GM12878 (cell line): ENCODE results near the gene OCLN. TPM values are rescaled to one million over a fixed set of nuclear protein-coding genes. Genes with fewer than 3 reads are reported as not detected.
"Not testable (repeated sequence)": the region's sequence is repeated elsewhere in the genome, so short reads cannot be mapped to it uniquely, and the experiment has no call there.

Experiments used
- ATAC-seq: fragments of 200-7000 bp; cut with Tn5 transposase; 3 replicates; pipeline ENCODE4 v1.9.1; 2020; ENCODE audit warnings: mild to moderate bottlenecking, moderate library complexity
- BruUV-seq: library from RNA; stranded (reverse); fragments of 400-500 nt; replicated peaks from 2 replicates; lab custom pipeline; 2021; lab: Mats Ljungman, UMichigan
- CTCF ChIA-PET: fragments of 300-600 bp; sonication (Branson Sonifier 250); formaldehyde crosslinking; extraction: SDS; loops from one replicate; lab custom pipeline; 2021; ENCODE audit warnings: inconsistent platforms; lab: Yijun Ruan, JAX
- POLR2A ChIA-PET: fragments of 350-600 bp; formaldehyde crosslinking; extraction: SDS; loops from one replicate; lab custom pipeline; 2021; ENCODE audit warnings: inconsistent platforms; lab: Charles Lee
- RAD21 ChIA-PET: fragments of 300-600 bp; sonication (Branson Sonifier 250); formaldehyde crosslinking; loops from one replicate; lab custom pipeline; 2023; ENCODE audit warnings: antibody characterized with exemption; ENCODE audit not compliant: unreplicated experiment; lab: Charles Lee
- SMC1A ChIA-PET: fragments of 300-600 bp; sonication (Branson Sonifier 250); formaldehyde crosslinking; loops from one replicate; lab custom pipeline; 2023; ENCODE audit not compliant: unreplicated experiment, uncharacterized antibody; lab: Charles Lee
- DNase-seq: peaks from one replicate; pipeline ENCODE4 v3.0.0-alpha.2; 2011; ENCODE audit warnings: low read depth, low spot score
- FAIRE-seq: peaks from 3 replicates; lab custom pipeline; 2011; peaks lifted over from hg19 to GRCh38; lab: Jason Lieb, UNC
- H2AFZ ChIP-seq: 2 replicates; pipeline ENCODE4 v1.6.0; 2011; ENCODE audit warnings: low read depth, low read length, control low read depth; ENCODE audit not compliant: control insufficient read depth
- H3K27ac ChIP-seq: 2 replicates; pipeline ENCODE4 v1.5.1; 2011; ENCODE audit warnings: control low read depth; ENCODE audit not compliant: control insufficient read depth, insufficient read depth
- H3K27me3 ChIP-seq, 2 experiments: replicated peaks in 1 of 2; 2 replicates each; pipeline versions ENCODE4 v1.6.0 to v1.6.1; 2011; ENCODE audit warnings: low read length in 1 of 2; ENCODE audit not compliant: control insufficient read depth in 2 of 2, insufficient read depth in 2 of 2
- H3K36me3 ChIP-seq, 2 experiments: 2 replicates each; pipeline ENCODE4 v1.5.1; 2011; ENCODE audit warnings: low read length in 1 of 2; ENCODE audit not compliant: control insufficient read depth in 2 of 2, insufficient read depth in 2 of 2
- H3K4me1 ChIP-seq: 2 replicates; pipeline ENCODE4 v1.6.1; 2011; ENCODE audit warnings: mild to moderate bottlenecking, low read length, moderate library complexity, mixed read lengths; ENCODE audit not compliant: control insufficient read depth, insufficient read depth
- H3K4me2 ChIP-seq: 2 replicates; pipeline ENCODE4 v1.6.0; 2011; ENCODE audit warnings: control low read depth; ENCODE audit not compliant: control insufficient read depth, insufficient read depth
- H3K4me3 ChIP-seq: fragments of 200-600 bp; sonication (generic); 2 replicates; pipeline ENCODE4 v1.5.1; 2016
- H3K79me2 ChIP-seq: 2 replicates; pipeline ENCODE4 v1.6.0; 2011; ENCODE audit warnings: low read length; ENCODE audit not compliant: control insufficient read depth, insufficient read depth
- H3K9ac ChIP-seq: 2 replicates; pipeline ENCODE4 v1.8.0; 2011; ENCODE audit warnings: low read length, control low read depth, mixed read lengths; ENCODE audit not compliant: control insufficient read depth, insufficient read depth
- H3K9me3 ChIP-seq: replicated peaks from 3 replicates; pipeline ENCODE4 v1.5.1; 2011; ENCODE audit warnings: mild to moderate bottlenecking, low read length; ENCODE audit not compliant: control insufficient read depth, insufficient read depth
- H4K20me1 ChIP-seq: 2 replicates; pipeline ENCODE4 v1.6.0; 2011; ENCODE audit not compliant: control insufficient read depth, insufficient read depth
- EZH2 ChIP-seq: IDR thresholded peaks from 2 replicates; pipeline ENCODE4 v1.6.1; 2012; ENCODE audit warnings: low read depth, mild to moderate bottlenecking, control low read depth, inconsistent platforms, low read length, borderline replicate concordance; ENCODE audit not compliant: control insufficient read depth
- IKZF2 ChIP-seq, 2 experiments: fragments of 450-650 bp; IDR thresholded peaks; 2 replicates each; pipeline ENCODE4 v1.6.1; 2017; ENCODE audit warnings: mild to moderate bottlenecking in 2 of 2, moderate library complexity in 2 of 2
- KDM1A ChIP-seq: fragments of 200-600 bp; sonication (generic); IDR thresholded peaks from 2 replicates; pipeline ENCODE4 v1.6.1; 2016; ENCODE audit warnings: borderline replicate concordance
- LARP7 ChIP-seq: fragments of 450-650 bp; IDR thresholded peaks from 2 replicates; pipeline ENCODE4 v1.6.1; 2017; ENCODE audit warnings: mild to moderate bottlenecking
- SP1 ChIP-seq: IDR thresholded peaks from one replicate; pipeline ENCODE4 v1.6.1; 2011; ENCODE audit warnings: low read depth, low read length
- SUZ12 ChIP-seq: fragments of 200-600 bp; sonication (generic); IDR thresholded peaks from one replicate; pipeline ENCODE4 v1.6.1; 2018; ENCODE audit warnings: antibody characterized with exemption, mild to moderate bottlenecking; ENCODE audit not compliant: unreplicated experiment
- WRNIP1 ChIP-seq: IDR thresholded peaks from 2 replicates; pipeline ENCODE4 v1.6.1; 2011; ENCODE audit warnings: low read depth, low read length, improper control_type of control experiment, borderline replicate concordance
- ZNF207 ChIP-seq: fragments of 450-650 bp; IDR thresholded peaks from 2 replicates; pipeline ENCODE4 v1.6.1; 2014; ENCODE audit warnings: antibody characterized with exemption, mild to moderate bottlenecking, borderline replicate concordance
- ZNF687 ChIP-seq: fragments of 450-650 bp; IDR thresholded peaks from 2 replicates; pipeline ENCODE4 v1.6.1; 2017; ENCODE audit warnings: mild to moderate bottlenecking, moderate library complexity
- WGBS: methylation state at CpG from one replicate; pipeline ENCODE4 v1.1.6; 2016; ENCODE audit warnings: low lambda C conversion rate; ENCODE audit not compliant: insufficient replicate concordance, insufficient coverage; ENCODE audit errors: missing lambda C conversion rate; 5-methylcytosine and 5-hydroxymethylcytosine counted together
- in situ Hi-C: fragments of 300-500 bp; cut with MboI; formaldehyde crosslinking; loops from 9 replicates; pipeline ENCODE4 v1.14.3; 2018; ENCODE audit warnings: mixed read lengths
- intact Hi-C: fragments of 100-400 bp; cut with micrococcal nuclease; formaldehyde crosslinking; loops from one replicate; pipeline ENCODE4 v1.14.2; 2022; ENCODE audit not compliant: unreplicated experiment
- polyA plus RNA-seq, 11 experiments: library from polyadenylated mRNA; depleted of rRNA in 4 of 11; unstranded in 6 of 11; stranded (reverse) in 5 of 11; fragments of >200 nt; fragmentation: Nextera tagmentation in 4 of 11; fragmentation: Illumina TruSeq in 1 of 11; extraction: Ambion mirVana in 4 of 11; extraction: Trizol in 1 of 11; gene quantifications; 1 replicate in 1 of 11; 2 replicates in 10 of 11; pipeline versions ENCODE4 v1.2.1 to v1.2.3, GENCODE V29; 2011 to 2016; ENCODE audit warnings: inconsistent platforms in 2 of 11, missing spikeins in 2 of 11, low read depth in 1 of 11
- total RNA-seq, 4 experiments: library from RNA; depleted of rRNA in 3 of 4; stranded (reverse); fragments of >200 nt in 3 of 4; fragmentation: Illumina TruSeq in 1 of 4; extraction: Trizol in 1 of 4; gene quantifications; 2 replicates each; pipeline versions ENCODE4 v1.2.1 to v1.2.3, GENCODE V29; 2013 to 2021

Gene OCLN
- total and polyA plus RNA-seq, 10 of the 15 experiments (the other 5 are each of a cell fraction or from before 2014, with no cell fraction given), result 2.0 to 26.5 (median 17.0) TPM

GRCh38 chr5:69451941-69452647, 40.5 kb upstream of the OCLN start:
- in situ Hi-C loops, result no loop called here
- no peak overlapping the region for H3K27ac ChIP-seq
- intact Hi-C loops, result no loop called here
- RAD21 ChIA-PET, result no interaction called here
- 64% methylated on average over 4 of the region's 4 CpGs for WGBS
- CTCF ChIA-PET, result no interaction called here
- H3K4me3 ChIP-seq, result no peak overlapping the region
- SMC1A ChIA-PET, result interaction anchor here (0.8 kb wide), 2 partner anchors 23 to 27 kb away, joined by 3 to 5 read pairs; no protein-coding TSS in a partner anchor
- ATAC-seq (no peak), DNase-seq (no peak), FAIRE-seq (no peak)
- no peaks in the 10 kb centered on the region for H4K20me1 ChIP-seq
- no peak overlapping the region for H2AFZ ChIP-seq
- POLR2A ChIA-PET, result no interaction called here
- H3K4me2 ChIP-seq, result no peak overlapping the region
- H3K27me3 ChIP-seq, result no peaks in the 10 kb centered on the region
- no peaks in the 10 kb centered on the region for H3K36me3 ChIP-seq
- H3K79me2 ChIP-seq, result no peaks in the 10 kb centered on the region
- H3K9ac ChIP-seq, result no peak overlapping the region
- no peaks in the 10 kb centered on the region for H3K9me3 ChIP-seq
- BruUV-seq, result no TSS peak
- H3K4me1 ChIP-seq, result no peaks in the 10 kb centered on the region
- TF ChIP-seq EZH2, result no peak
- TF ChIP-seq KDM1A, result no peak
- no peak for TF ChIP-seq ZNF687
- TF ChIP-seq SP1, result no peak
- no peak for TF ChIP-seq ZNF207
- TF ChIP-seq WRNIP1, result no peak
- TF ChIP-seq SUZ12, result no peak
- TF ChIP-seq LARP7, result no peak
- no peak for TF ChIP-seq IKZF2 (IDR thresholded peaks at IDR 0.05)

DNA sequence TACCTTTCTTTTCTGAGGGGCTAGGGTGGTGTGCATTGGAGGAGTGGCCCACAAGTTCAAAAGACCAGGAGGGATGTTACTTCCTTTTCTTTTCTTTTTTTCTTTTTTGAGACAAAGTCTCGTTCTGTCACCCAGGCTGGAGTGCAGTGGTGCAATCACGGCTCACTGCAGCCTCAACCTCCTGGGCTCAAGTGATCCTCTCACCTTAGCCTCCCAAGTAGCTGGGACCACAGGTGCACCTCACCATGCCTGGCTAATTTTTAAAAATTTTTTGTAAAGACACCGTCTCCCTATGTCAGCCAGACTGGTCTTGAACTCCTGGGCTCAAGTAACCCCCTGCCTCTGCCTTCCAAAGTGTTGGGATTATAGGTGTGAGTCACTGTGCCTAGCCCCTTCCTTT, 39.1 kb upstream of the OCLN start:
- H3K9me3 ChIP-seq, CTCF ChIA-PET, H3K9ac ChIP-seq, in situ Hi-C loops, H3K4me3 ChIP-seq, H3K36me3 ChIP-seq, POLR2A ChIA-PET, H3K27me3 ChIP-seq, BruUV-seq, RAD21 ChIA-PET, ATAC-seq, SMC1A ChIA-PET, FAIRE-seq, intact Hi-C loops, DNase-seq, H4K20me1 ChIP-seq, H3K4me1 ChIP-seq, H3K79me2 ChIP-seq, H2AFZ ChIP-seq, H3K4me2 ChIP-seq, H3K27ac ChIP-seq: not testable (repeated sequence)
- WGBS, result 68% methylated on average over 3 of the region's 3 CpGs
